ENCODE measurements around the gene UGGT2.
A peak's percentile ranks its signal among the peaks of the same experiment; 100 is the strongest.
"Not testable (repeated sequence)": the region's sequence is repeated elsewhere in the genome, so short reads cannot be mapped to it uniquely, and the experiment has no call there.

Gene UGGT2

DNA sequence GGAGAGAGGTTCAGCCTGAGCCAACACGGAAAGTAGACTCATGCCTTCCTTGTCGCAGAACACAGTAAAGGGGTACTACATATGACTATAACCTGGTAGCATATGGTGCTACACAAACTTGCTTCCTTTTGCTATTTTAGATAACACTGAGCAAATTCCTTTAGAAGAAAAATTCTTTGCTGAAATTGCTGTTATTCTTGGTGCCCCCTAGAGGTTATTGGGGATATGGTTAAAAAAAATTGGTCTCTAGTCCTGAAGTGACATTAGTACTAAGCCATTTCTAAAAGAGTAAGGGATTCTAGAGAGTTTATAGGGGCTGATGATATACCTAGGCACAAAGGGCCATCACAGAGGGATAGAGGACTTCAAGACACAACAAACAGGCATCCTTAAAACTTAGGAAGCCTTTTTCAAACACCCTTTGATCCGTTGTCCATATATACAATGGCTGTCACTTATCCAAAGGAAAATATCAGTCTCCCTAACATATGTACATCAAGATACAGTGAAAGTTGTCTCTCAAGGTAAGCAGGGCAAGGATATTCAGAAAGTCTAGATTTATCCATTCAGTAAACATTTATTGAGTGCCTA lies 22.8 kb upstream of the UGGT2 start:
- no peaks in the 10 kb centered on the region for H3K9me3 ChIP-seq (ENCODE audit: low read length)
- no peaks in the 10 kb centered on the region for H3K36me3 ChIP-seq (ENCODE audit: insufficient read depth, low read length)
- no peaks in the 10 kb centered on the region for H3K4me1 ChIP-seq (ENCODE audit: insufficient read depth, low read length)
- no peak overlapping the region for H2AFZ ChIP-seq (ENCODE audit: low read depth, low read length)
- peaks cover 11% of the 10 kb centered on the region for H3K27me3 ChIP-seq (ENCODE audit: insufficient read depth, low read length)
- H3K4me3 ChIP-seq (ENCODE audit: low read length), result no peak overlapping the region

DNA sequence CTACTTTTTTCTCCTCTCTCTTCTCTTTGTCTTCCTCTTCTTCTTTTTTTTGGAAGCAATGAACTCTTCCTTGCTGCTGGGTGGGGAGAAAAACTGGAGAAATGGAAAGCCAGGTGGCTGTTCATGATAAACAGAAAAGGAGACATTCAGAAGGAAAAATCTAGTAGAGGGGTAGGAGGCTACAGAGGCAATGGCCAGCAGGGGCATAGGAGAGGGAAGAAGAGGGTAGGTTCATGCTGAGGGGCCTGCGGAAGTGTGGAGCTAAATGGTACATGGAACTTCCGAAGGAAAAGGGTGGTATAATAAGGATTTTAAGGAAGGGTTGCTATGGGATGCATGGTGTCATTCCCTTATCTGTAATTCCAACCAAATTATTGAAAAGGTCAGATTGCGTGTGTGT lies 19.2 kb upstream of the UGGT2 start:
- Histone ChIP-seq H3K4me1 (ENCODE audit: insufficient read depth, low read length) (no peaks in the 10 kb centered on the region), H3K36me3 (ENCODE audit: insufficient read depth, low read length) (no peaks in the 10 kb centered on the region), H3K9me3 (ENCODE audit: low read length) (no peaks in the 10 kb centered on the region), H3K27me3 (ENCODE audit: insufficient read depth, low read length) (peaks cover 9% of the 10 kb centered on the region), H2AFZ (ENCODE audit: low read depth, low read length) (no peak overlapping the region), H3K4me3 (ENCODE audit: low read length) (no peak overlapping the region)

- Histone ChIP-seq H2AFZ (ENCODE audit: low read depth, low read length) (no peak overlapping the region), H3K27me3 (ENCODE audit: insufficient read depth, low read length) (peaks cover 5% of the 10 kb centered on the region), H3K4me3 (ENCODE audit: low read length) (no peak overlapping the region), H3K9me3 (ENCODE audit: low read length) (no peaks in the 10 kb centered on the region), H3K36me3 (ENCODE audit: insufficient read depth, low read length) (no peaks in the 10 kb centered on the region), H3K4me1 (ENCODE audit: insufficient read depth, low read length) (no peaks in the 10 kb centered on the region)
Observed at GRCh38 chr13:96071504-96071903, 18.3 kb upstream of the UGGT2 start.

- H2AFZ ChIP-seq (ENCODE audit: low read depth, low read length), result no peak overlapping the region
- no peak overlapping the region for H3K4me3 ChIP-seq (ENCODE audit: low read length)
- no peaks in the 10 kb centered on the region for H3K4me1 ChIP-seq (ENCODE audit: insufficient read depth, low read length)
- H3K9me3 ChIP-seq (ENCODE audit: low read length), result no peaks in the 10 kb centered on the region
- H3K36me3 ChIP-seq (ENCODE audit: insufficient read depth, low read length), result no peaks in the 10 kb centered on the region
- peaks cover 5% of the 10 kb centered on the region for H3K27me3 ChIP-seq (ENCODE audit: insufficient read depth, low read length)
Observed at GRCh38 chr13:96068729-96069128, 15.5 kb upstream of the UGGT2 start.

GRCh38 chr13:96065849-96066248 lies 12.6 kb upstream of the UGGT2 start:
- H3K4me3 ChIP-seq (ENCODE audit: low read length), result no peak overlapping the region

GRCh38 chr13:96052656-96053002 lies 572 bp downstream of the UGGT2 start:
- Histone ChIP-seq H3K4me1 (ENCODE audit: insufficient read depth, low read length) (peaks cover 6% of the 10 kb centered on the region), H3K36me3 (ENCODE audit: insufficient read depth, low read length) (no peaks in the 10 kb centered on the region), H2AFZ (ENCODE audit: low read depth, low read length) (peak overlapping the region; percentile 92), H3K27me3 (ENCODE audit: insufficient read depth, low read length) (no peaks in the 10 kb centered on the region), H3K9me3 (ENCODE audit: low read length) (no peaks in the 10 kb centered on the region), H3K4me3 (ENCODE audit: low read length) (peak overlapping the region; percentile 88)

More at GRCh38 chr13:96065849-96066248, 12.6 kb upstream of the UGGT2 start:
- Histone ChIP-seq H3K36me3 (ENCODE audit: insufficient read depth, low read length) (no peaks in the 10 kb centered on the region), H3K9me3 (ENCODE audit: low read length) (no peaks in the 10 kb centered on the region), H3K27me3 (ENCODE audit: insufficient read depth, low read length) (peaks cover under 1% of the 10 kb centered on the region), H3K4me1 (ENCODE audit: insufficient read depth, low read length) (no peaks in the 10 kb centered on the region), H2AFZ (ENCODE audit: low read depth, low read length) (no peak overlapping the region)

DNA sequence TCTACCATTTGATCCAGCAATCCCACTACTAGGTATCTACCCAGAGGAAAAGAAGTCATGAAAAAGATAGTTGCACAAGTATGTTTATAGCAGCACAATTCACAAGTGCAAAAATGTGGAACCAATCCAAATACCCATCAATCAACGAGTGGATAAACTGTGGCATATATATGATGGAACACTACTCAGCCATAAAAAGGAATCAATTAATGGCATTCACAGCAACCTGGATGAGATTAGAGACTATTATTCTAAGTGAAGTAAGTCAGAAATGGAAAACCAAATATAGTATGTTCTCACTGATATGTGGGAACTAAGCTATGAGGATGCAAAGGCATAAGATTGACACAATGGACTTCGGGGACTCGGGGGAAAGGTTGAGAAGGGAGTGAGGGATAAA lies 1.3 kb downstream of the UGGT2 start:
- peak overlapping the region; percentile 88 for H3K4me3 ChIP-seq (ENCODE audit: low read length)
- H3K4me1 ChIP-seq (ENCODE audit: insufficient read depth, low read length); H3K9me3 ChIP-seq (ENCODE audit: low read length); H2AFZ ChIP-seq (ENCODE audit: low read depth, low read length); H3K27me3 ChIP-seq (ENCODE audit: insufficient read depth, low read length); H3K36me3 ChIP-seq (ENCODE audit: insufficient read depth, low read length): not testable (repeated sequence)

DNA sequence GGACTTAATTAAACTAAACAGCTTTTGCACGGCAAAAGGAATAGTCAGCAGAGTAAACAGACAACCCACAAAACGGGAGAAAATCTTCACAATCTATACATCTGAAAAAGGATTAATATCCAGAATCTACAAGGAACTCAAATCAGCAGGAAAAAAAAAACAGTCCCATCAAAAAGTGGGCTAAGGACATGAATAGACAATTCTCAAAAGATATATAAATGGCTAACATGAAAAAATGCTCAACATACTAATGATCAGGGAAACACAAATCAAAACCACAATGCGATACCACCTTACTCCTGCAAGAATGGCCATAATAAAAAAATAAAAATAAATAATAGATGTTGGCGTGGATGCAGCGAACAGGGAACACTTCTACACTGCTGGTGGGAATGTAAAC lies 1.7 kb downstream of the UGGT2 start:
- H3K4me1 ChIP-seq (ENCODE audit: insufficient read depth, low read length); H2AFZ ChIP-seq (ENCODE audit: low read depth, low read length); H3K27me3 ChIP-seq (ENCODE audit: insufficient read depth, low read length); H3K9me3 ChIP-seq (ENCODE audit: low read length); H3K36me3 ChIP-seq (ENCODE audit: insufficient read depth, low read length): not testable (repeated sequence)
- H3K4me3 ChIP-seq (ENCODE audit: low read length), result peak overlapping the region; percentile 88

- H3K4me1 ChIP-seq (ENCODE audit: insufficient read depth, low read length); H3K27me3 ChIP-seq (ENCODE audit: insufficient read depth, low read length); H3K4me3 ChIP-seq (ENCODE audit: low read length); H3K9me3 ChIP-seq (ENCODE audit: low read length); H3K36me3 ChIP-seq (ENCODE audit: insufficient read depth, low read length); H2AFZ ChIP-seq (ENCODE audit: low read depth, low read length): not testable (repeated sequence)
Observed at GRCh38 chr13:96050955-96051354, 2.2 kb downstream of the UGGT2 start.

DNA sequence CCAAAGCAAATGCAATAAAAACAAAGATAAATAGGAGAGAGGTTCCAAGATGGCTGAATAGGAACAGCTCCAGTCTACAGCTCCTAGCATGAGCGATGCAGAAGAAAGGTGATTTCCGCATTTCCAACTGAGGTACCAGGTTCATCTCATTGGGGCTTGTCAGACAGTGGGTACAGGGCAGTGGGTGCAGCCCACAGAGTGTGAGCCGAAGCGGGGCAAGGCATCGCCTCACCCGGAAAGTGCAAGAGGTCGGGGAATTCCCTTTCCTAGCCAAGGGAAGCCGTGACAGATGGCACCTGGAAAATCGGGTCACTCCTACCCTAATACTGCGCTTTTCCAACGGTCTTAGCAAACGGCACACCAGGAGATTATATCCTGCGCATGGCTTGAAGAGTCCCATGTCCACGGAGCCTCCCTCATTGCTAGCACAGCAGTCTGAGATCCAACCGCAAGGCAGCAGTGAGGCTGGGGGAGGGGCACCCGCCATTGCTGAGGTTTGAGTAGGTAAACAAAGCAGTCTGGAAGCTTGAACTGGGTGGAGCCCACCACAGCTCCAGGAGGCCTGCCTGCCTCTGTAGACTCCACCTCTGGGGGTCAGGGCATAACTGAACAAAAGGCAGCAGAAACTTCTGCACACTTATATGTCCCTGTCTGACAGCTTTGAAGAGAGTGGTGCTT lies 6.6 kb downstream of the UGGT2 start:
- H3K27me3 ChIP-seq (ENCODE audit: insufficient read depth, low read length); H2AFZ ChIP-seq (ENCODE audit: low read depth, low read length); H3K36me3 ChIP-seq (ENCODE audit: insufficient read depth, low read length); H3K4me3 ChIP-seq (ENCODE audit: low read length); H3K9me3 ChIP-seq (ENCODE audit: low read length); H3K4me1 ChIP-seq (ENCODE audit: insufficient read depth, low read length): not testable (repeated sequence)

GRCh38 chr13:96044238-96044637 lies 9.0 kb downstream of the UGGT2 start:
- peaks cover 4% of the 10 kb centered on the region for H3K4me1 ChIP-seq (ENCODE audit: insufficient read depth, low read length)
- peaks cover 7% of the 10 kb centered on the region for H3K9me3 ChIP-seq (ENCODE audit: low read length)
- no peaks in the 10 kb centered on the region for H3K27me3 ChIP-seq (ENCODE audit: insufficient read depth, low read length)
- no peaks in the 10 kb centered on the region for H3K36me3 ChIP-seq (ENCODE audit: insufficient read depth, low read length)
- H3K4me3 ChIP-seq (ENCODE audit: low read length), result no peak overlapping the region
- no peak overlapping the region for H2AFZ ChIP-seq (ENCODE audit: low read depth, low read length)

- H3K4me3 ChIP-seq (ENCODE audit: low read length), result no peak overlapping the region
- H2AFZ ChIP-seq (ENCODE audit: low read depth, low read length), result no peak overlapping the region
- H3K4me1 ChIP-seq (ENCODE audit: insufficient read depth, low read length), result peaks cover 10% of the 10 kb centered on the region
- H3K9me3 ChIP-seq (ENCODE audit: low read length), result peaks cover 2% of the 10 kb centered on the region
- no peaks in the 10 kb centered on the region for H3K27me3 ChIP-seq (ENCODE audit: insufficient read depth, low read length)
- H3K36me3 ChIP-seq (ENCODE audit: insufficient read depth, low read length), result no peaks in the 10 kb centered on the region
Observed at GRCh38 chr13:96041326-96042110, 11.7 kb downstream of the UGGT2 start.

GRCh38 chr13:96036515-96036914 lies 16.7 kb downstream of the UGGT2 start:
- Histone ChIP-seq H3K36me3 (ENCODE audit: insufficient read depth, low read length) (no peaks in the 10 kb centered on the region), H3K4me1 (ENCODE audit: insufficient read depth, low read length) (peaks cover 10% of the 10 kb centered on the region), H3K9me3 (ENCODE audit: low read length) (peaks cover 4% of the 10 kb centered on the region), H2AFZ (ENCODE audit: low read depth, low read length) (no peak overlapping the region), H3K4me3 (ENCODE audit: low read length) (no peak overlapping the region), H3K27me3 (ENCODE audit: insufficient read depth, low read length) (no peaks in the 10 kb centered on the region)
